NCI-H524 treated with DMSO at 0.1 percent for 48 hours (cell line): ENCODE measurements around the gene BACH2.
"Not testable (repeated sequence)": the region's sequence is repeated elsewhere in the genome, so short reads cannot be mapped to it uniquely, and the experiment has no call there.

Experiments used
- DNase-seq: peaks from one replicate; lab custom pipeline; 2025; lab: John Stamatoyannopoulos, UW

Gene BACH2

GRCh38 chr6:89987830-89988229 lies 308.8 kb downstream of the BACH2 start:
- no peak for DNase-seq

- no peak for DNase-seq
Measured at GRCh38 chr6:89987140-89987539, 309.5 kb downstream of the BACH2 start.

- no peak for DNase-seq
Measured at GRCh38 chr6:89986650-89987074, 310.0 kb downstream of the BACH2 start.

GRCh38 chr6:89985751-89986493 lies 310.7 kb downstream of the BACH2 start:
- no peak for DNase-seq

GRCh38 chr6:89984926-89985750 lies 311.5 kb downstream of the BACH2 start:
- peak; percentile 48 for DNase-seq

GRCh38 chr6:89980353-89980752 lies 316.3 kb downstream of the BACH2 start:
- DNase-seq, result no peak

GRCh38 chr6:89979481-89980119 lies 317.0 kb downstream of the BACH2 start:
- DNase-seq, result no peak

- no peak for DNase-seq
Measured at GRCh38 chr6:89978749-89979145, 317.9 kb downstream of the BACH2 start.

- peak; percentile 78 for DNase-seq
Measured at GRCh38 chr6:89977808-89978748, 318.6 kb downstream of the BACH2 start.

- no peak for DNase-seq
Measured at GRCh38 chr6:89976694-89977020, 320.0 kb downstream of the BACH2 start.

GRCh38 chr6:89975991-89976693 lies 320.5 kb downstream of the BACH2 start:
- DNase-seq, result no peak

GRCh38 chr6:89975366-89975765 lies 321.3 kb downstream of the BACH2 start:
- DNase-seq, result no peak

- no peak for DNase-seq
Measured at GRCh38 chr6:89974834-89975233, 321.8 kb downstream of the BACH2 start.

- DNase-seq, result no peak
Measured at GRCh38 chr6:89972025-89972381, 324.6 kb downstream of the BACH2 start.

GRCh38 chr6:89971338-89972024 lies 325.2 kb downstream of the BACH2 start:
- not testable (repeated sequence) for DNase-seq

- peak; percentile 63 for DNase-seq
Measured at GRCh38 chr6:89970609-89971337, 325.9 kb downstream of the BACH2 start.

- peak; percentile 60 for DNase-seq
Measured at GRCh38 chr6:89970072-89970471, 326.6 kb downstream of the BACH2 start.

- no peak for DNase-seq
Measured at GRCh38 chr6:89966913-89967312, 329.7 kb downstream of the BACH2 start.

GRCh38 chr6:89966228-89966544 lies 330.5 kb downstream of the BACH2 start:
- DNase-seq, result peak; percentile 44
